Raji (cell line): Measurements from ENCODE around the gene SRRM2.
A peak's percentile ranks its signal among the peaks of the same experiment; 100 is the strongest.

Source experiments
- POLR2A ChIP-seq: IDR thresholded peaks from 2 replicates; pipeline ENCODE4 v1.6.1; 2011; ENCODE audit warnings: low read depth, low read length, control low read depth; ENCODE audit not compliant: insufficient read depth

Gene SRRM2

GRCh38 chr16:2774161-2774891, 21.9 kb downstream of the SRRM2 start:
- no peak for TF ChIP-seq POLR2A

GRCh38 chr16:2775131-2775716, 22.8 kb downstream of the SRRM2 start:
- no peak for TF ChIP-seq POLR2A

DNA sequence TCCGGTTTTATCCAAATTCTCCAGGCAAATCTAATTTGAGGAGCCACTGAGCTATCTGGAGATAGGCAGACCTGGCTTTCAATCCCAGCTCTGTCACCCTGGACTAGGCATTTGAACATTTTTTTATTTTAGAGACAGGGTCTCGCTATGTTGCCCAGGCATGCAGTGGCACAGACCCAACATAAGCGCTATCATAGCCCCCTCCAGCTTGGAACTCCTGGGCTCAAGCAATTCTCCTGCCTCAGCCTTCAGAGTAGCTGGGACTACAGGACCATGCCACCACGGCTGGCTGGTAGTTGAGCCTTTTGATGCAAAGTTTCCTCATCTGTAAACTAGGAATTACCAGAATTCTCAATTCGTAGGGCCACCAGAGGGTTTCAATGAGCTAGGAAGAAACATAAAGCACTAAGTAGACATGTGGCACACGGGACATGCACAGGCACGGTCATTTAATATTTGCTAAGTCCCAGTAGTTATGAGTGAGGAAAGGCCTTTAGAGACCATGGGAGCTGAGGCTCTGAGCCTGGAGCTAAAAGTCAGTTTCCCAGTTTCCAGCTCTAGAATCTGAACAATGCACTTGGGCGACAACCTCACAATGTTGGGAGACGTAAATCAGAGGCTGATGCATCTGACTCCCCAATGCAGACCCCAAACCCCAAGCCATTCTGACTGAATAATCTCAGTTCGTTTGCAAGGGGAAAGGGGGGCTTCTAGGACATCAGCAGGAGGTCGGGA, 23.5 kb downstream of the SRRM2 start:
- TF ChIP-seq POLR2A: no peak

GRCh38 chr16:2776500-2777139, 24.2 kb downstream of the SRRM2 start:
- TF ChIP-seq POLR2A: 0 out of 2 replicates have a peak, but pooled peaks have one; percentile 17

DNA sequence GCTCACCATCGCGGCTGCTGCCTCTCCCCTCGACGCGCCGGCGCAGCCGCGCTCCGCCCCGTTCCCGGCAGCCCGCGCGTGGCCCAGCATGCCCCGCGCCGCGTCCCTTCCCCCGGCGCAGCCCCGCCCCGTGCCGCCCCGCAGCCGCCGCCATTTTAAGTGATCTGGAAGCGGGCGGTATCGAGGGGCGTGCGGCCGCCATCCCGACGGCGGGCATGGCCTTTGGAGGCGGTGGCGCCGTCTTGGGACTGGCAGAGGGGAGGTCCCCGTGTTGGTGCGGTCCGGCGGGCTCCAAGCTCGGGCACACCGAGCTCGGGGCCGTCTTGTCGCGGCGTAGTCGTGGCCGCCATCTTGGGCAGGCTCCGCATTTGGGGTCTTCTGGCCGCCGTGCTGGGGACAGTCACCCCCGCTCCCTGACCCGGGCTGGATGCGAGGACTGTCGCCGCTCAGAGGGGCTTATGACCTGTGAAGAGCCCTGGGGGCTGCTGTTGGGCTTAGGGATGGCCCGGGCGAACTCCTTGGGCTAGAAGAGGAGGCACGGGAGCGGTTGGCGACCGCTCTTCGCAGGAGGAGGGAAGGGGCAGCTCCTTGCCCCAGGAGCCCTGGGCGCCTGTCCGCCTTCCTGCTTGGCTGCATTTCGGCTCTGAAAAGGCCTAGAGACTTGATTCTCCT, 24.9 kb downstream of the SRRM2 start, which contains the start of gene ELOB:
TSS of gene ELOB (minus strand) at position 50 of the 672 bp plus-strand sequence. CDS start at position 9, 41 bp downstream.
- TF ChIP-seq POLR2A: peak; percentile 67

GRCh38 chr16:2777903-2778629, 25.6 kb downstream of the SRRM2 start:
- peak; percentile 42 for TF ChIP-seq POLR2A

DNA sequence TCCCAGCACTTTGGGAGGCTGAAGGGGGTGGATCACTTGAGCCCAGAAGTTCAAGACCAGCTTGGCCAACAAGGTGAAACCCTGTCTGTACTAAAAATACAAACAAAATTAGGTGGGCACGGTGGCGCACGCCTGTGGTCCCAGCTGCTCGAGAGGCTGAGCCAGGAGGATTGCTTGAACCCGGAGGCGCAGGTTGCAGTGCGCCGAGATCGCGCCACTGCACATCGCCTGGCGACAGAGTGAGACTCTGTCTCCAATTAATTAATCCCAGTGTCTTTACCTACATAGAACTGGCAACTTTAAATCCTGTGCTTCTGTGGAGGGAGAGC, 26.2 kb downstream of the SRRM2 start:
- TF ChIP-seq POLR2A: no peak

DNA sequence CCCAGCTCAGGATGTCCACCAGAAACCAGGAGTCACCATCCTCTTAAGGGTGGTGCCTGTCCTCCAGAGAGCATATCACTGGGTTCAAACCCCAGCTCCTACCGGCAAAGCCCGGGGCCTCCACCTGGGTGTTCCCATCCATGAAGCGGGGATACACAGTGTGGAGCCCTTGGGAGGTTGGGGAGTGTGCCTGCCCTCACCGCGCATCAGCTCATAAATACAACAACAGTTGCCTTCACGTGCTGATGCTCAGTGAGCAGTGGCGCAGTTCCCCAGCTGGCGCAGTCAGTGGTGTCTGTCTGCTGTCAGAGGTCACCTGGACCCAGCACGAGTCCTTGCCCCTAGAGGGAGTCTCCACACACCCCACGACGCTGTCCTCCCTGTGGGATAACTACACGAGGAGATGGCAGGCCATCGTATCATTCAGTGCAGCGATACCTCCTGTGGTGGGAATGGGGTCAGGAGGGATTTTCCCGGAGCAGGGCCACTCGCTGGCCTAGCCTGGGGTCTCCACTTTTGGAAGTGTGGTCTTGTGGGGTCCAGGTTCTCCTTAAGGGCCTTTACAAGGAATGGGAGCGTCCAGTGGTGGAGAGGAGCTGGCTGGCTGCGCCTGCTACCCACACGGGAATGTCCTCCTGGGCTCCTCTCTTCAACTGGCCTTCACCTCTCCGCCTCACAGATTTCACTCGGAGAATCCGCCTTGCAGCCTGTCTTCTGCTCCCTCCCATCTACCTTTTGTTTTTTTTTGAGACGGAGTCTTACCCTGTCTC, 26.9 kb downstream of the SRRM2 start:
- TF ChIP-seq POLR2A: peak; percentile 62; the same call in 1 of the 2 replicates

- TF ChIP-seq POLR2A: peak; percentile 28; the same call in 1 of the 2 replicates
These were observed 27.8 kb downstream of the SRRM2 start for GRCh38 chr16:2779978-2780898.

GRCh38 chr16:2782583-2783351, 30.3 kb downstream of the SRRM2 start:
- TF ChIP-seq POLR2A: no peak

DNA sequence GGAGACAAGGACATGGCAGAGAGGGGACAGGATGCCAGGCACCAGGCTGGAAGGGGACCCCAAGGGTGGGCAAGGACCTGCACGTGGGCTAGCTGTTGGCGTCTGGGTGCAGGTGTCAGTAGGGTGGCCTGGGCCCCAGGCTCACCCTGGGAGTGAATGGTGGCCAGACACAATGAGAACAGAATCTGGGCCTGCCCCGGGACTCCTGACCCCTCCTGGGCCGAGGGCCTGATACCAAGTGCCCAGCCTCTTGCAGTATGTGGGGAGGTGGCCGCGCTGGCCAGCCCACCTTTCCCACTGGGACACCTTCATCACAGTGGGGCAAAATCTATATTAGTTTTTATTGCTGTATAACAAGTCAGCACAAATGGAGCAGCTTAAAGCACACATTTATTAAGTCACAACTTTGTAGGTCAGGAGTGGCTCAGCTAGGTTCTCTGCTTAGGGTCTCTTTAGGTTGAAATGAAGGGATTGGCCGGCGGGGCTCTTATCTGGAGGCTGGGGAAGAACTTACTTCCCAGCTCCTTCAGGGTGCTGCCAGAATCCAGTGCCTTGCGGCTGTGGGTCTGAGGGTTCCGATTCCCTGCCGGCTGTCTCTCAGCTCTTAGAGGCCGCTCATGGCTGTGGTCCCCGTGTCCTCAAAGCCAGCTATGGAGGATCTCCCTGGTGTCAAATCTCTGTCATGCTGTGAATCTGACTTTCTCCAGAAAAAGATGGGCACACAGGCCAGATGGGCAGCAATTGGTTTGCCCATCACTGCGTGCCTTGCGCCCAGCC, 31.3 kb downstream of the SRRM2 start:
- no peak for TF ChIP-seq POLR2A
